H1 (cell line): ENCODE measurements around the gene RNGTT. TPM values are rescaled to one million over a fixed set of nuclear protein-coding genes. Genes with fewer than 3 reads are reported as not detected.

Experiments used
- CTCF ChIA-PET: fragments of 300-600 bp; sonication (Branson Sonifier 250); formaldehyde crosslinking; loops from one replicate; lab custom pipeline; 2021; ENCODE audit not compliant: partially characterized antibody; lab: Charles Lee
- POLR2A ChIA-PET: fragments of 300-600 bp; sonication (Branson Sonifier 250); formaldehyde crosslinking; loops from one replicate; lab custom pipeline; 2021; ENCODE audit warnings: inconsistent platforms; ENCODE audit not compliant: partially characterized antibody; lab: Charles Lee
- DNase-seq, 2 experiments: peaks; one replicate each; pipeline versions ENCODE4 v3.0.0 to v3.0.0-alpha.2; 2010 to 2022; ENCODE audit warnings: low spot score in 2 of 2, low read depth in 1 of 2, mixed read lengths in 1 of 2
- FAIRE-seq: peaks from 2 replicates; lab custom pipeline; 2011; peaks lifted over from hg19 to GRCh38; lab: Jason Lieb, UNC
- H2AFZ ChIP-seq: 2 replicates; pipeline ENCODE4 v1.8.1; 2012; ENCODE audit warnings: low read length, inconsistent platforms
- H2AK5ac ChIP-seq: 2 replicates; pipeline ENCODE4 v1.6.1; 2013; ENCODE audit warnings: low read depth, low read length
- H2BK120ac ChIP-seq: replicated peaks from 2 replicates; pipeline ENCODE3; 2013; ENCODE audit warnings: low read depth, low read length, inconsistent platforms
- H2BK12ac ChIP-seq: 2 replicates; pipeline ENCODE4 v1.6.1; 2013; ENCODE audit warnings: low read depth, low read length
- H2BK15ac ChIP-seq: 2 replicates; pipeline ENCODE4 v1.6.1; 2013; ENCODE audit warnings: low read length
- H2BK20ac ChIP-seq: 2 replicates; pipeline ENCODE4 v1.6.1; 2013; ENCODE audit warnings: low read length
- H2BK5ac ChIP-seq: 2 replicates; pipeline ENCODE4 v1.6.1; 2013; ENCODE audit warnings: low read depth, low read length
- H3K14ac ChIP-seq: 2 replicates; pipeline ENCODE4 v1.6.1; 2013; ENCODE audit warnings: inconsistent platforms; ENCODE audit not compliant: insufficient read length
- H3K18ac ChIP-seq: 2 replicates; pipeline ENCODE4 v1.6.1; 2013; ENCODE audit warnings: low read length; ENCODE audit errors: extremely low read depth
- H3K23ac ChIP-seq: 2 replicates; pipeline ENCODE4 v1.6.1; 2013; ENCODE audit warnings: inconsistent platforms; ENCODE audit not compliant: insufficient read length
- H3K23me2 ChIP-seq: 2 replicates; pipeline ENCODE4 v1.6.1; 2013; ENCODE audit warnings: low read depth, low read length
- H3K27ac ChIP-seq: 2 replicates; pipeline ENCODE4 v1.6.1; 2011; ENCODE audit warnings: low read depth, low read length, inconsistent platforms
- H3K27me3 ChIP-seq, 4 experiments: replicated peaks in 1 of 4; 1 replicate in 1 of 4; 2 replicates in 3 of 4; pipeline versions ENCODE4 v1.6.1 to v1.8.1; 2011 to 2013; ENCODE audit warnings: low read length in 3 of 4, mild to moderate bottlenecking in 3 of 4, inconsistent platforms in 2 of 4, mixed read lengths in 2 of 4, moderate library complexity in 1 of 4; ENCODE audit not compliant: control insufficient read depth in 3 of 4, insufficient read depth in 3 of 4; ENCODE audit errors: extremely low read depth in 1 of 4
- H3K36me3 ChIP-seq, 4 experiments: 2 replicates each; pipeline versions ENCODE4 v1.6.1 to v1.8.1; 2011 to 2013; ENCODE audit warnings: mild to moderate bottlenecking in 4 of 4, low read length in 3 of 4, moderate library complexity in 2 of 4, control low read depth in 1 of 4, inconsistent platforms in 1 of 4; ENCODE audit not compliant: insufficient read depth in 4 of 4, control insufficient read depth in 2 of 4
- H3K4ac ChIP-seq: replicated peaks from 2 replicates; pipeline ENCODE3; 2013; ENCODE audit warnings: low read length, low read depth, mixed read lengths, inconsistent platforms; ENCODE audit not compliant: insufficient read length
- H3K4me1 ChIP-seq, 4 experiments: replicated peaks in 1 of 4; 1 replicate in 1 of 4; 2 replicates in 3 of 4; pipeline versions ENCODE4 v1.6.1 to v1.8.1; 2011 to 2013; ENCODE audit warnings: low read length in 3 of 4, inconsistent platforms in 2 of 4, mixed read lengths in 1 of 4; ENCODE audit not compliant: insufficient read depth in 4 of 4, control insufficient read depth in 3 of 4
- H3K4me2 ChIP-seq, 2 experiments: 2 replicates each; pipeline versions ENCODE4 v1.6.1 to v1.8.1; 2011 to 2013; ENCODE audit warnings: low read depth in 2 of 2, low read length in 2 of 2, control low read depth in 1 of 2, inconsistent platforms in 1 of 2, mild to moderate bottlenecking in 1 of 2; ENCODE audit not compliant: insufficient read depth in 1 of 2
- H3K4me3 ChIP-seq, 4 experiments: fragments of 200-600, 300-600 bp in 1 of 4; sonication (generic), shearing (Covaris generic), sonication (Bioruptor Twin) in 1 of 4; 2 replicates each; pipeline versions ENCODE4 v1.5.1 to v1.8.1; 2011 to 2016; ENCODE audit warnings: low read length in 4 of 4, low read depth in 3 of 4, control low read depth in 2 of 4, inconsistent platforms in 2 of 4, mild to moderate bottlenecking in 2 of 4, mixed read lengths in 1 of 4, moderate library complexity in 1 of 4; ENCODE audit not compliant: insufficient read depth in 2 of 4; ENCODE audit errors: extremely low read depth in 1 of 4
- H3K56ac ChIP-seq: replicated peaks from 2 replicates; pipeline ENCODE3; 2013; ENCODE audit warnings: low read depth, mild to moderate bottlenecking, mixed read lengths, low read length, inconsistent platforms; ENCODE audit not compliant: insufficient read length
- H3K79me1 ChIP-seq: 2 replicates; pipeline ENCODE4 v1.6.1; 2013; ENCODE audit warnings: low read depth, low read length, control low read depth
- H3K79me2 ChIP-seq, 2 experiments: 2 replicates each; pipeline versions ENCODE4 v1.6.1 to v1.8.1; 2012 to 2013; ENCODE audit warnings: low read length in 2 of 2, mild to moderate bottlenecking in 2 of 2, inconsistent platforms in 1 of 2; ENCODE audit not compliant: insufficient read depth in 2 of 2, control insufficient read depth in 1 of 2
- H3K9ac ChIP-seq, 4 experiments: replicated peaks in 1 of 4; 1 replicate in 1 of 4; 2 replicates in 3 of 4; pipeline versions ENCODE4 v1.6.1 to v1.8.1; 2011 to 2013; ENCODE audit warnings: low read depth in 3 of 4, low read length in 3 of 4, control low read depth in 2 of 4, mild to moderate bottlenecking in 2 of 4, moderate library complexity in 2 of 4, inconsistent platforms in 1 of 4; ENCODE audit errors: extremely low read depth in 1 of 4
- H3K9me3 ChIP-seq, 2 experiments: 2 replicates each; pipeline versions ENCODE4 v1.6.1 to v1.8.1; 2012 to 2013; ENCODE audit warnings: mild to moderate bottlenecking in 2 of 2, moderate library complexity in 2 of 2, control low read depth in 1 of 2, inconsistent platforms in 1 of 2, low read depth in 1 of 2, low read length in 1 of 2, mixed read lengths in 1 of 2; ENCODE audit not compliant: insufficient read depth in 2 of 2
- H4K20me1 ChIP-seq, 2 experiments: replicated peaks in 1 of 2; 2 replicates each; pipeline versions ENCODE3 to v1.8.1; 2011 to 2013; ENCODE audit warnings: inconsistent platforms in 2 of 2, low read length in 2 of 2, mild to moderate bottlenecking in 1 of 2; ENCODE audit not compliant: insufficient read depth in 2 of 2, control insufficient read depth in 1 of 2
- H4K5ac ChIP-seq: 2 replicates; pipeline ENCODE4 v1.6.1; 2013; ENCODE audit warnings: low read length, low read depth, mixed read lengths, inconsistent platforms; ENCODE audit not compliant: insufficient read length
- H4K8ac ChIP-seq: 2 replicates; pipeline ENCODE4 v1.8.0; 2013; ENCODE audit warnings: mild to moderate bottlenecking, moderate library complexity, low read length, inconsistent platforms; ENCODE audit not compliant: insufficient read depth; ENCODE audit errors: extremely low read depth
- H4K91ac ChIP-seq: replicated peaks from 2 replicates; pipeline ENCODE3; 2013; ENCODE audit warnings: low read length, mixed read lengths, inconsistent platforms; ENCODE audit not compliant: insufficient read length
- CHD1 ChIP-seq: IDR thresholded peaks from 2 replicates; pipeline ENCODE4 v1.6.1; 2012; ENCODE audit warnings: low read depth, low read length, improper control_type of control experiment
- KDM4A ChIP-seq: IDR thresholded peaks from one replicate; pipeline ENCODE4 v1.7.1; 2012; ENCODE audit warnings: low read depth, mild to moderate bottlenecking, moderate library complexity, low read length, inconsistent platforms; ENCODE audit not compliant: severe bottlenecking
- RAD21 ChIP-seq, 2 experiments: IDR thresholded peaks in 1 of 2; conservative IDR thresholded peaks in 1 of 2; 2 replicates each; pipeline ENCODE4 v1.6.1; 2011; ENCODE audit warnings: low read depth in 2 of 2, low read length in 2 of 2, improper control_type of control experiment in 1 of 2, inconsistent platforms in 1 of 2, mild to moderate bottlenecking in 1 of 2, moderate library complexity in 1 of 2
- RNF2 ChIP-seq: fragments of 200-900, 300-1000 bp; sonication (generic); IDR thresholded peaks from 2 replicates; pipeline ENCODE4 v1.7.1; 2016; ENCODE audit warnings: borderline replicate concordance, low read depth, mild to moderate bottlenecking, antibody characterized with exemption, low read length; ENCODE audit not compliant: poor library complexity, severe bottlenecking; ENCODE audit errors: missing control alignments
- SIN3A ChIP-seq, 2 experiments: IDR thresholded peaks in 1 of 2; conservative IDR thresholded peaks in 1 of 2; 2 replicates each; pipeline ENCODE4 v1.6.1; 2011 to 2012; ENCODE audit warnings: low read length in 2 of 2, improper control_type of control experiment in 1 of 2, low read depth in 1 of 2, mild to moderate bottlenecking in 1 of 2
- TBP ChIP-seq: IDR thresholded peaks from 2 replicates; pipeline ENCODE4 v1.6.1; 2011; ENCODE audit warnings: low read depth, low read length, improper control_type of control experiment
- TEAD4 ChIP-seq: IDR thresholded peaks from 2 replicates; pipeline ENCODE4 v1.6.1; 2012; ENCODE audit warnings: low read depth, low read length, inconsistent platforms, mixed read lengths
- ZNF274 ChIP-seq: IDR thresholded peaks from 2 replicates; pipeline ENCODE4 v1.7.0; 2012; ENCODE audit warnings: low read length, borderline replicate concordance; ENCODE audit errors: extremely low read depth
- WGBS, 2 experiments: shearing (Covaris generic) in 1 of 2; methylation state at CpG; one replicate each; pipeline versions ENCODE4 v1.1.6 to v1.1.7; 2013 to 2015; ENCODE audit warnings: low lambda C conversion rate in 2 of 2, mixed read lengths in 2 of 2, inconsistent platforms in 1 of 2, low coverage in 1 of 2, missing lambda C conversion rate in 1 of 2; ENCODE audit not compliant: insufficient replicate concordance in 2 of 2, insufficient coverage in 1 of 2, insufficient read length in 1 of 2; ENCODE audit errors: extremely low coverage in 1 of 2, missing lambda C conversion rate in 1 of 2; 5-methylcytosine and 5-hydroxymethylcytosine counted together
- polyA plus RNA-seq, 7 experiments: library from polyadenylated mRNA; depleted of rRNA in 3 of 7; stranded (reverse) in 5 of 7; unstranded in 2 of 7; fragments of >200 nt in 5 of 7; fragments of 200-250 nt in 2 of 7; gene quantifications; 1 replicate in 5 of 7; 2 replicates in 1 of 7; 4 replicates in 1 of 7; pipeline versions ENCODE4 v1.2.1 to v1.2.3, GENCODE V29; 2011 to 2013; ENCODE audit warnings: missing spikeins in 2 of 7, mixed read lengths in 2 of 7
- total RNA-seq: library from RNA; stranded (reverse); fragmentation: NEBNext Ultra II Directional; extraction: Animal tissue kit (Norgen Biotek cat#: 25700); gene quantifications from 2 replicates; pipeline ENCODE4 v1.2.1, GENCODE V29; 2021

Gene RNGTT
- total and polyA plus RNA-seq, 2 of the 8 experiments (the other 6 are each of a cell fraction or from before 2014, with no cell fraction given), result 3.6 to 21.2 TPM

DNA sequence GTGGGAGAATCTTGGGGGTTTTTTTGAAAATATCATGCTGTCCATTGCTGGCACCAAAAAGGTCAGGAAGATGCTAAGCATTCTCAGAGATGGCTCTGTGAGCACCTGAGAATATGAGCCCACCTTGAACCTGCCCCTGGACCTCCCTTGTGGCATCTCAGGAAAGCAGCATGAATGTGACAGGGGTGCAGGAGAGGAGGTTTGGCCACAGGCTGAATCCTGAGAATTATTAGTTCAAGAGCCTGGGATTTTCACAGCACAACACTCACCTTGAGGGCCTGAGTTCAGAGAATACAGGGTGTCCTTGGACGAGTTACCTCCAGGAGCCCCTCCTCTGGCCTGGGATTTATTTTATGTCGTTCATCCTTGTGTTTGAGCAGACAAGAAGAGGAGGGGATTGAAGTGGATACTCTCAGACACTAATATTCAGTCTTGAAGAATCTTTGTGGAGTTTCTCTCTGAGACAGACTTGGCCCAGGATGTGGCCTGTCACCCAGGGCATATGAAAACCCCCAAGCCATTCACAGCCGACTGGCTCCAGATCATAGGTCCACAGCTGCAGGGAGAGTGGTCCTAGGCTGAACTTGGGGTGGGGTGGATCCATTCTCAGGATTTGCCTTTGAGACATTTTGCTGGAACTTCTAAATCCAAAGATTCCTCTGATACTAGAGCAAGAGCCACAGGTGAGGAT lies 390.8 kb downstream of the RNGTT start:
- Histone ChIP-seq H4K20me1 (no peaks in the 10 kb centered on the region), H2AFZ (no peak overlapping the region), H2AK5ac (no peak overlapping the region), H4K8ac (no peak overlapping the region), H3K79me2 (no peaks in the 10 kb centered on the region), H3K18ac (no peak overlapping the region; the same call in 1 of the 2 replicates), H2BK20ac (no peak overlapping the region), H3K4me3 (no peak overlapping the region), H3K4ac (no peak overlapping the region), H3K23ac (no peak overlapping the region), H3K4me2 (no peak overlapping the region), H3K9ac (no peak overlapping the region), H3K56ac (no peak overlapping the region), H3K9me3 (peaks cover 8 to 13% of the 10 kb centered on the region in 2 experiments), H3K23me2 (no peaks in the 10 kb centered on the region), H2BK15ac (no peak overlapping the region), H3K14ac (no peak overlapping the region), H2BK120ac (no peak overlapping the region), H2BK12ac (no peak overlapping the region), H3K79me1 (no peaks in the 10 kb centered on the region), H3K36me3 (no peaks in the 10 kb centered on the region), H2BK5ac (no peak overlapping the region), H4K5ac (no peak overlapping the region), H3K4me1 (peaks cover 0 to 13% (median 4%) of the 10 kb centered on the region in 4 experiments; a peak in 4 of 7 replicates), H4K91ac (no peak overlapping the region), H3K27ac (no peak overlapping the region), H3K27me3 (no peaks in the 10 kb centered on the region)
- POLR2A ChIA-PET, result no interaction called here
- TF ChIP-seq TEAD4 (no peak), CHD1 (no peak), RAD21 (IDR thresholded peaks at IDR 0.05 in 1 of 2, conservative IDR thresholded peaks at IDR 0.05 in 1 of 2; ENCODE audit: low read depth in 2 of 2, low read length in 2 of 2) (no peak), RNF2 (no peak), SIN3A (conservative IDR thresholded peaks at IDR 0.05 in 1 of 2, IDR thresholded peaks at IDR 0.05 in 1 of 2; ENCODE audit: low read depth in 1 of 2, low read length in 2 of 2) (no peak), ZNF274 (no peak), TBP (no peak), KDM4A (no peak)
- WGBS, 2 experiments, result 63% methylated on average over 3 of the region's 3 CpGs; no CpG with 5 or more reads in 1 of the 2 experiments
- CTCF ChIA-PET, result interaction anchor here (0.9 kb wide), 1 partner anchor 254 kb away, joined by 4 read pairs; no protein-coding TSS in a partner anchor
- DNase-seq, result no peak
- FAIRE-seq, result no peak
